ENCODE results near the gene FBXL4. TPM values are rescaled to one million over a fixed set of nuclear protein-coding genes. Genes with fewer than 3 reads are reported as not detected.

The FBXL4 gene
- total RNA-seq, 1 experiment from 2014 or later = 5.1 TPM

GRCh38 chr6:98995116-98995515 lies 47.4 kb upstream of the FBXL4 start:
- Mint-ChIP-seq H3K4me3 (no peak overlapping the region), H3K4me1 (no peaks in the 10 kb centered on the region), H3K9me3 (no peaks in the 10 kb centered on the region), H3K27me3 (ENCODE audit: low read depth) (peaks cover 2% of the 10 kb centered on the region), H3K27ac (no peak overlapping the region), H3K36me3 (ENCODE audit: insufficient read depth in 1 of 3, low read depth in 3 of 3) (no peaks in the 10 kb centered on the region)
- Histone ChIP-seq H3K14ac (ENCODE audit: insufficient read depth, low read length) (no peak overlapping the region), H3K18ac (ENCODE audit: insufficient read length, low read depth, low read length) (no peak overlapping the region), H3K27me3 (ENCODE audit: insufficient read depth, low read length) (no peaks in the 10 kb centered on the region), H3K27ac (ENCODE audit: insufficient read length, low read depth, low read length) (no peak overlapping the region), H4K91ac (ENCODE audit: insufficient read length, low read depth, low read length) (no peak overlapping the region), H3K79me1 (ENCODE audit: insufficient read depth, low read depth, low read length, poor library complexity, severe bottlenecking) (no peaks in the 10 kb centered on the region), H3K4me2 (ENCODE audit: insufficient read depth, insufficient read length, low read length) (no peak overlapping the region), H3K23me2 (ENCODE audit: insufficient read length, low read depth, low read length, poor library complexity, severe bottlenecking) (no peaks in the 10 kb centered on the region), H3K9ac (ENCODE audit: extremely low read depth, insufficient read length, low read length) (no peak overlapping the region), H3K4ac (ENCODE audit: low read depth, low read length) (no peak overlapping the region), H3T11ph (ENCODE audit: low read length) (no peak overlapping the region), H2BK20ac (ENCODE audit: low read depth, low read length, poor library complexity, severe bottlenecking) (no peak overlapping the region), H4K5ac (ENCODE audit: insufficient read length, low read depth, low read length) (no peak overlapping the region), H3K79me2 (ENCODE audit: insufficient read depth, low read length) (no peaks in the 10 kb centered on the region), H3K4me1 (ENCODE audit: insufficient read depth, low read length) (no peaks in the 10 kb centered on the region), H3K23ac (ENCODE audit: insufficient read length, low read depth, low read length) (no peak overlapping the region), H2BK5ac (ENCODE audit: insufficient read length, low read length) (no peak overlapping the region), H2AK5ac (ENCODE audit: insufficient read length, low read length) (no peak overlapping the region), H3K56ac (ENCODE audit: insufficient read length, low read depth, low read length) (no peak overlapping the region), H2AFZ (ENCODE audit: low read length) (no peak overlapping the region), H2BK12ac (ENCODE audit: insufficient read length, low read depth, low read length) (no peak overlapping the region), H4K20me1 (ENCODE audit: control insufficient read depth, insufficient read depth, insufficient read length) (no peaks in the 10 kb centered on the region), H2BK120ac (ENCODE audit: low read depth, low read length, poor library complexity, severe bottlenecking) (no peak overlapping the region), H2BK15ac (ENCODE audit: low read depth, low read length) (no peak overlapping the region), H4K8ac (replicated peaks; ENCODE audit: insufficient read length, low read depth, low read length) (no peak overlapping the region), H3K9me3 (ENCODE audit: control insufficient read depth, low read depth, low read length) (no peaks in the 10 kb centered on the region)
- no peak for TF ChIP-seq CTCF (conservative IDR thresholded peaks at IDR 0.05)
- no CpG with 5 or more reads among the region's 1 CpG for WGBS (ENCODE audit: extremely low coverage, insufficient read length, low lambda C conversion rate)
- DNase-seq = no peak

All from H9 (cell line).